ENCODE data around the gene KDM4B.
"Not testable (repeated sequence)": the region's sequence is repeated elsewhere in the genome, so short reads cannot be mapped to it uniquely, and the experiment has no call there.

KDM4B gene

DNA sequence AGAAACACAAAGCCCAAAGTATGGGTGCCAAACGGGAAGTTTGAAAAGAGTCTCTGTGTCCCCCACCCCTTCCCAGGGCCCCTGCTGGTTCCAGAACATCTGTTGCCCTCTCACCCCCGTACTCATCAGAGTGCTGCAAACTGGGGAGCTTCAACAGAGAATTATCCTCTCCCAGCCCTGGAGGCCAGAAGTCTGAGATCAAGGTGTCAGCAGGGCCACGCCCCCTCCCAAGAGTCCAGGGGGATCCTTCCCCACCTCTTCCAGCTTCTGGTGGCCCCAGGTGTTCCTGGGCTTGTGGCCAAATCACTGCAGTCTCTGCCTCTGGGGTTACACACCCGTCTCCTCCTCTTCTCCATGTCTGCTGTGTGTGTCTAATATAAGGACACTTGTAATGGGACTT, 188.3 kb downstream of the KDM4B start:
- TF ChIP-seq CTCF (IDR thresholded peaks at IDR 0.05) = no peak
- DNase-seq (ENCODE audit: low spot score) = no peak
- Histone ChIP-seq H3K27ac (no peak overlapping the region), H3K4me3 (no peak overlapping the region)

GRCh38 chr19:5158549-5159134, 189.7 kb downstream of the KDM4B start:
- not testable (repeated sequence) for H3K27ac ChIP-seq; H3K4me3 ChIP-seq; DNase-seq (ENCODE audit: low spot score)

GRCh38 chr19:5160158-5160795, 191.4 kb downstream of the KDM4B start:
- DNase-seq (ENCODE audit: low spot score); H3K4me3 ChIP-seq; H3K27ac ChIP-seq: not testable (repeated sequence)

- DNase-seq (ENCODE audit: low spot score); H3K4me3 ChIP-seq; H3K27ac ChIP-seq: not testable (repeated sequence)
Observed at GRCh38 chr19:5164845-5165696, 196.2 kb downstream of the KDM4B start.

DNA sequence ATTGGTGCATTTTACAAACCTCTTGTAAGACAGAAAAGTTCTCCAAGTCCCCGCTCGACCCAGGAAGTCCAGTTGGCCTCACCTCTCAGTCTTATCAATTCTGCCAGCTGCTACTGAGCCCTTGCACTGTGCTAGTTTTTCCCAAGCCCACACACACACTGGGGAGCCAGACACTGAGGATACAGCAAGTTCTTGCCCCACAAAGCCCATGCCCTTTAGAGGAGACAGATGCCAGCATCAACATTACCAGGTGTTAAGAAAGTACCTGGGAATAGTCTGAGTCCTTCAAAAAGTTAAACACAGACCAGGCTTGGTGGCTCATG, 196.7 kb downstream of the KDM4B start:
- Histone ChIP-seq H3K4me3 (no peak overlapping the region), H3K27ac (no peak overlapping the region)
- no peak for TF ChIP-seq CTCF (IDR thresholded peaks at IDR 0.05)
- no peak for DNase-seq (ENCODE audit: low spot score)

GRCh38 chr19:5166262-5166661, 197.3 kb downstream of the KDM4B start:
- TF ChIP-seq CTCF (IDR thresholded peaks at IDR 0.05) = no peak
- no peak for DNase-seq (ENCODE audit: low spot score)
- H3K4me3 ChIP-seq = no peak overlapping the region
- no peak overlapping the region for H3K27ac ChIP-seq

GRCh38 chr19:5170329-5170745, 201.4 kb downstream of the KDM4B start:
- no peak for DNase-seq (ENCODE audit: low spot score)
- no peak for TF ChIP-seq CTCF (IDR thresholded peaks at IDR 0.05)
- no peak overlapping the region for H3K27ac ChIP-seq
- no peak overlapping the region for H3K4me3 ChIP-seq

DNA sequence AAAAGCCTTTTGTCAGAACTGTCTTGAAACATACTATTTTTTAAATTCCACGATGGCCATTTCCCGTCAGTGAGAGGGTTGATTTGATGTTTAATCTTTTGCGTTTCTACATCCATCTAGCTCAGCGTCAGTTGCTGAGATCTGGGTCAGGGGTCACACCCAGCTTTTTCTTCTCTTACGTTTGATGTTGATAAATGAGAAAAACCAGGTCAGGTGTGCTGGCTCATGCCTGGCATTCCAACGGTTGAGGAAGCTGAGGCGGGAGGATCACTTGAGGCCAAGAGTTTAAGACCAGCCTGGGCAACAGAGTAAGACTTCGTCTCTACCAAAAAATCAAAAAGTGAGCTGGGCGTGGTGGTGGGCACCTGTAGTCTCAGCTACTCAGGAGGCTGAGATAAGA, 202.8 kb downstream of the KDM4B start:
- no peak for DNase-seq (ENCODE audit: low spot score)
- Histone ChIP-seq H3K27ac (no peak overlapping the region), H3K4me3 (no peak overlapping the region)
- TF ChIP-seq CTCF (IDR thresholded peaks at IDR 0.05) = no peak
